Measurements from ENCODE around the gene IKZF1.

Gene IKZF1

DNA sequence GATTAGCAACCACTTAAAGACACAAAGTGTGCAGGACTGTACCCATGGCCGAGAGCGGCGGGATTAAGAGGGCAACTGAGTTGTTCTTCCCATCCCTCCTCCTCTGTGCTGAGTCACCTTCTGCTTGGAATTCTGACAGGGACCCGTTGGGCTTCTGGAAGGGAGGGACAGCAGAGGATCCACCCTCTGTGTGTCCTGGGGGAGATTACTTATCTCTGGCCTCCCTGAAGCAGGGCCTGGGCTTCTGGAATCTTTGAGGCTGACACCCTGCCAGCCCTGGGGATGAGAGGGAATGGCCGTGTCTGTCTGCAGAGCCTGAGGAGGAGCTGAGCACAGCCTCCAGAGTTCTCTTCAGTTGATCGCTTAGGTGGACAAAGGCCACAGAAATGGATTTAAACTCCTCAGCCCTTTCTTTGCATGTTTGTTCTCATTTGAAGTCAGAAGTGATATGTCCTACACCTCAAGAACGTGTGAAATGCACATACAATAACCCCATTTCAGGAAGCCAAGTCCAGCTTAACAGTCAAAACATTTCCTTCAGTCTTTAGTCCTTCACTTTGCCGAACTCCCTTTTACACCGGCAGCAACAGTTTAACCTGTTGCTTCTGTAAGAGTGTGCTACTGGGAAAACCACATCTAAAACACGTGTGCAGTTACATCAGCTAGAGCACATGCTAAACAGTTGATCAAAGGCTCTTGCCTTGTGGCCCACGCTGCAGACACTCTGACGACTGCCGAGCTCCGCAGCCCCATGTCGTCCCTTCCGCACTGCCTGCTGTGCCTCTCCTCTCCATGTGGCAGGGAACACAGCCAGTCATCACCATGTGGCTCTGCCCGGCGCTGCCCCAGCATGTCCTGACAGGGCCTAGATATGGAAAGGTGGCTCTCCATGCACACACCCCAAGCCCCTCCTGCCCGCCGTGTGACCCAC is 55.7 kb downstream of the IKZF1 start:
- Histone ChIP-seq H3K27ac (no peak overlapping the region), H3K27me3 (ENCODE audit: insufficient read depth, low read depth, severe bottlenecking) (no peaks in the 10 kb centered on the region), H3K36me3 (no peaks in the 10 kb centered on the region), H3K9me3 (ENCODE audit: severe bottlenecking) (no peaks in the 10 kb centered on the region), H3K4me3 (ENCODE audit: low read depth, low read length) (no peak overlapping the region)
- TF ChIP-seq, protein P1, sequence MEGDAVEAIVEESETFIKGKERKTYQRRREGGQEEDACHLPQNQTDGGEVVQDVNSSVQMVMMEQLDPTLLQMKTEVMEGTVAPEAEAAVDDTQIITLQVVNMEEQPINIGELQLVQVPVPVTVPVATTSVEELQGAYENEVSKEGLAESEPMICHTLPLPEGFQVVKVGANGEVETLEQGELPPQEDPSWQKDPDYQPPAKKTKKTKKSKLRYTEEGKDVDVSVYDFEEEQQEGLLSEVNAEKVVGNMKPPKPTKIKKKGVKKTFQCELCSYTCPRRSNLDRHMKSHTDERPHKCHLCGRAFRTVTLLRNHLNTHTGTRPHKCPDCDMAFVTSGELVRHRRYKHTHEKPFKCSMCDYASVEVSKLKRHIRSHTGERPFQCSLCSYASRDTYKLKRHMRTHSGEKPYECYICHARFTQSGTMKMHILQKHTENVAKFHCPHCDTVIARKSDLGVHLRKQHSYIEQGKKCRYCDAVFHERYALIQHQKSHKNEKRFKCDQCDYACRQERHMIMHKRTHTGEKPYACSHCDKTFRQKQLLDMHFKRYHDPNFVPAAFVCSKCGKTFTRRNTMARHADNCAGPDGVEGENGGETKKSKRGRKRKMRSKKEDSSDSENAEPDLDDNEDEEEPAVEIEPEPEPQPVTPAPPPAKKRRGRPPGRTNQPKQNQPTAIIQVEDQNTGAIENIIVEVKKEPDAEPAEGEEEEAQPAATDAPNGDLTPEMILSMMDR (IDR thresholded peaks at IDR 0.05; ENCODE audit: low read depth, low read length): no peak
- peak; percentile 87 for DNase-seq

GRCh38 chr7:50362142-50362541 is 57.6 kb downstream of the IKZF1 start:
- Histone ChIP-seq H3K36me3 (no peaks in the 10 kb centered on the region), H3K27ac (no peak overlapping the region), H3K9me3 (ENCODE audit: severe bottlenecking) (no peaks in the 10 kb centered on the region), H3K27me3 (ENCODE audit: insufficient read depth, low read depth, severe bottlenecking) (no peaks in the 10 kb centered on the region), H3K4me3 (ENCODE audit: low read depth, low read length) (no peak overlapping the region)
- DNase-seq: no peak
- TF ChIP-seq, protein P1 (IDR thresholded peaks at IDR 0.05; ENCODE audit: low read depth, low read length): no peak

DNA sequence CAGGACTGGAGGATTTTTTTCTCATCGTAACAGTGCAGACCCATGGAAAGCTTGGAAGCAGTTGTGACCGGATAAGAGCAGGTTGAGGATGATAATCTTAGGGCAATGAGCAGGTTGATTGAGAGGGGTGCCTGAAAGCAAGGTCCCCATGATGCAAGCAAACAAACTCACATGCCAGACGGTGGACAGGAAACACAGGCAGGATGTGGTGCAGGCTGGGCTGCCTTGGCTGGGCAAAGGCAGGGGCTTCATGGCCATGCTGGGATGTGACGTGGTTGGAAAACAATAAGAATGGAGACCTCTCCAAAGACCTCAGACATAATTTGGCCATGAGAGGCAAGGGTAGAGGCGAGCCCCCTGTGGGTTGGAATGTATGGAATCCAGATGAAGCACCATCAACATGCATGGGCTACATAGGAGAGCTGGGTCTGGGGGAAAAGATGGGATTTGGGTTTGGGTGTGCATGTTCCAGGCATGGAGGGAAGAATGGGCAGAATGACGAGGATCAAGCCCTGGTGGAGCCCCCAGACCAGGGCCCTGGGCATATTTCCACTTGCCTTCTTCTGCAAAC is 58.3 kb downstream of the IKZF1 start:
- no peaks in the 10 kb centered on the region for H3K36me3 ChIP-seq
- no peak overlapping the region for H3K27ac ChIP-seq
- no peak for DNase-seq
- no peaks in the 10 kb centered on the region for H3K27me3 ChIP-seq (ENCODE audit: insufficient read depth, low read depth, severe bottlenecking)
- TF ChIP-seq, protein P1 (IDR thresholded peaks at IDR 0.05; ENCODE audit: low read depth, low read length): no peak
- H3K4me3 ChIP-seq (ENCODE audit: low read depth, low read length): no peak overlapping the region
- H3K9me3 ChIP-seq (ENCODE audit: severe bottlenecking): no peaks in the 10 kb centered on the region

GRCh38 chr7:50363327-50364060 is 59.0 kb downstream of the IKZF1 start:
- H3K9me3 ChIP-seq (ENCODE audit: severe bottlenecking): no peaks in the 10 kb centered on the region
- no peak for DNase-seq
- H3K27me3 ChIP-seq (ENCODE audit: insufficient read depth, low read depth, severe bottlenecking): no peaks in the 10 kb centered on the region
- TF ChIP-seq, protein P1 (IDR thresholded peaks at IDR 0.05; ENCODE audit: low read depth, low read length): no peak
- no peaks in the 10 kb centered on the region for H3K36me3 ChIP-seq
- no peak overlapping the region for H3K4me3 ChIP-seq (ENCODE audit: low read depth, low read length)
- H3K27ac ChIP-seq: no peak overlapping the region

- H3K27me3 ChIP-seq (ENCODE audit: insufficient read depth, low read depth, severe bottlenecking): no peaks in the 10 kb centered on the region
- H3K36me3 ChIP-seq: no peaks in the 10 kb centered on the region
These were observed 60.1 kb downstream of the IKZF1 start for GRCh38 chr7:50364645-50365044.

More at GRCh38 chr7:50364645-50365044, 60.1 kb downstream of the IKZF1 start:
- Histone ChIP-seq H3K27ac (no peak overlapping the region), H3K4me3 (ENCODE audit: low read depth, low read length) (no peak overlapping the region), H3K9me3 (ENCODE audit: severe bottlenecking) (no peaks in the 10 kb centered on the region)
- TF ChIP-seq, protein P1 (IDR thresholded peaks at IDR 0.05; ENCODE audit: low read depth, low read length): no peak
- no peak for DNase-seq

Data from WERI-Rb-1 (cell line).